NCI-H2171 (cell line): Measurements from ENCODE around the gene MNAT1.

ENCODE experiments used
- DNase-seq: peaks from one replicate; lab custom pipeline; 2025; lab: John Stamatoyannopoulos, UW

The MNAT1 gene

DNA sequence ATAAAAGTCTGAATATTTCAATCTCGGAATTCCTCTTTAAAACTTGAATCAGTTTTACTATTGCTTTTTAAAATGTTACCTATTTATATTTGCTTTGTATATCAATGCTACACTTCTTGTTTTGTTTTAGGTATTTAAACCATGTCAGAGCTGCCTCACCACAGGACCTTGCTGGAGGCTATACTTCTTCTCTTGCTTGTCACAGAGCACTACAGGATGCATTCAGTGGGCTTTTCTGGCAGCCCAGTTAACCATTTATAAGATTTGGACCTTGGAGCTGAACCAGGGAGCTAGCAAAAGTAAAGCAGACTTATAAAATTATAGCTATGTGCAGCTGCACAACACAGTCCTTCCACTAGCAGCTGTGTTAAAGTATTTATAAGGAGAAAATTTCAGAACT, 233.5 kb downstream of the MNAT1 start:
- no peak for DNase-seq

DNA sequence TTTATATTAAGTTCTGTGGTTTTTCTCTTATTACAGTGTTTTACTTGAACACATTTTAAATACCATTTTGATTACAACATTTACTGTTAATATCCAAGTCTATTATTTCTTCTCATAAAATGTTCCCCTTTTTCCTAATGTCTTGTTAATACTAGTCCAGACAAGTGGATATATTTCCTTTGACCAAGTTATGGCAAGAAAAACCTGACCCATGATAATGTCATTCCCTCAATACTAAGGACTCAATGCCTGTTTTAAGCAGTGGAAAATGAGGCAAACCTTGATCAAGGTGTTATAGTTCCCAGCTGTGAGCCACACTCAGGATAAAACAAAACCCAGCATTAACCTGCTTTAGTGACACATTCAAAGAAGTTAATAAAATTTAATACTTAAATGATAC, 234.1 kb downstream of the MNAT1 start:
- no peak for DNase-seq

DNA sequence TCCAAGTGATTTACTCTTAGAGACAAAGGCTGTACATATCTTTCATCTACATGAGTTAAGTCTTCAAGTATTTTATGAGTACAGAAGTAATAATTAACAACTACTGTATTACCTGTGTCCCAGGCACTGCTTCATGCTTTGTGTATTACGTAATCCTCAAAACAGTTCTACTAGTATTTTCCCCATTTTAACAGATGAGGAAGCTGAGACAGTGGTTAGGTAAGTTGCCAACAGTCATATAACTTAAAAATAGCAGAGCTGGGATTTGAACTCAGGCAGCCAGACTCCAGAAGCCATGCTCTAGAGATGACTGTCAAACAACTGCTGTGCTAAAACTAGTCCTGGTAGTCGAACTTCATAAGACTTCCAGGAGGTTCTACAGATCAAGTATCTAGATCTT, 235.6 kb downstream of the MNAT1 start:
- DNase-seq, result no peak

DNA sequence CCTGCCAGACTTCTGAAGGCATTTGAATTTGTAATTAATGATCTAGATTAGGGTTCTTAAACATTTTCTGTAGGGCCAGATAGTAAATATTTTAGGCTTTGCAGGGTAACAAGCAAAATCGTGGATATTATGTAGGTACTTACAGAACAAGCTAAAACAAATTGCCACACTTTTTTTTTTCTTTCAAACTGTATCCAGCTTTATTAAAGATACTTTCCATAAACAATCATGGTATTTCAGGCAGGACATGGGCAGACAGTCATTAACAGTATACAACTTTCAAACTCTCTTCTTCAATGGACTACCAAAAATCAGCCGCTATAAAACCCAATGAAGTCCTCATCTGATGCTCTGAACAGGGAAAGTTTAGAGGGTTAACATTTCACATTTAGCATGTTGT, 236.7 kb downstream of the MNAT1 start:
- DNase-seq, result no peak

DNA sequence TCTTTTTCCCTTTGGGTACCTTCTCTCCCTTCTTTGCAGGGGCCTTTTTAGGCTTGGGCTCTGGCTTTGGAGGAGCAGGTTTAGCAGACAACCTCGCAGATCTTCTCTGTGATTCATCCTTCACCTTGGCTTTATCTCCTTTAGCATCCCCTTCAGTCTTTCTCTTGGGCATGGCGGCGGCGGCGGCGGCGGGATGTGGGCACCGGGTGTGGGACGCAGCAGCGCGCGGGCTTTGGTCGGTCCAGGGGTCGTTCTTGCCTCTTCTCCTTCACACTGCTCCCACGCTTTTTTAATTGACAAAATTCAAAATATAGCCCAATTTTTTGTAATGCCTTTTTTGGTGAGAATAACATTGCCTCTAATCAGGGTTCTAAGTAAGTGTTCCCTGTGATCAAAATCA, 237.7 kb downstream of the MNAT1 start:
- no peak for DNase-seq

DNA sequence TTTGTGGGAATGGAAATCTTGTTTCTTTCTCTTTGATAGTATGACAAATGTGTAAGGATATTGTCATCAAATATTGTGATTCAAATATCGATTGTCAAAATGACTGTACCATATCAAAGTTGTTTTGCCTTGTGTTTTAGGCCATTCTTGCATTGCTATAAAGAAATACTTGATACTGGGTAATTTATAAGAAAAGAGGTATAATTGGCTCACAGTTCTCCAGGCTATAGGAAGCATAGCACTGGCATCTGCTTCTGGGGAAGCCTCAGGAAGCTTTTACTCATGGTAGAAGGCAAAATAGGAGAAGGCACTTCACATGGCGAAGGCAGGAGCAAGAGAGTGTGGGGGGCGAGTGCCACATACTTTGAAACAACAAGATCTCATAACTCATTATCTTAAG, 238.5 kb downstream of the MNAT1 start:
- no peak for DNase-seq

DNA sequence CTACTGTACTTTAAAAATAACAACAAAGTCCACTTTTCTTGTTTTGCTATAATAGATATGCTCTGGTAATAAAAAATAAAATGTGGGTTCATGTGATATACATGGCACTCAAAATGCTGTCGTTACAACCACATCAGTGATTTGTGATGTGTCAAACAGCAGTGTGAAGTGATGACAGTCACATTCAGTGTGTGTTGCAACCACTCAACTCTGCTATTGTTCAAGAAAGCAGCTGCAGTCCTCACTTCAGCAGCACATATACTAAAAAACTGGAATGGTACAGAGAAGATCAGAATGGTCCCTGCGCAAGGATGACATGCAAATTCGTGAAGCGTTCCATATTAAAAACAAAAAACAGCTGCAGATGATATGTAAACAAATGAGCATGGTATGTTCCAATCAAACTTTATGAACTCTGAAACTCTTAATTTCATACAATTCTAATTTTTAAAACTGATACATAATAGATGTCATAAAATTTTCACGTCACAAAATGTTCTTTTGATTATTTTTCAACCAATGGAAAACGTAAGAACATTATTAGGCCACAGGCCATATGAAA, 239.6 kb downstream of the MNAT1 start:
- no peak for DNase-seq

DNA sequence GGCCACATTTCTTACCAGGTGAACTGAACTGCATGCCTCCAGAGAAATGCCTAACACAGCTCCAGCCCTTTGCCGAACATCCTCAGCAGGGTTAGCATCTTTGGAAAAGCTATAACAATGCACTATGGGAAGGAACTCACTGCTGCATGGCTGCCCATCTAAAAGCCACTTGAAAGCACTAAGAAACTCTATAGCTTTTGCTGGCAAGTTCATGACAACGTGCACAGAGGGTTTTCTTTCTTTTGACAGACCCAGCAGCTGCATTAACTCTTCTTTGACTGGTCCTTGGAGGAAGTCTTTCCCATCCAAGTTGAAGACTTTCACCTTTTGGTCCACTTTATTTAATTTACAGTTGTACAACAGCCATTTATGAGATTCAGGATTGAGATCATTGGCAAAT, 241.0 kb downstream of the MNAT1 start:
- no peak for DNase-seq

DNA sequence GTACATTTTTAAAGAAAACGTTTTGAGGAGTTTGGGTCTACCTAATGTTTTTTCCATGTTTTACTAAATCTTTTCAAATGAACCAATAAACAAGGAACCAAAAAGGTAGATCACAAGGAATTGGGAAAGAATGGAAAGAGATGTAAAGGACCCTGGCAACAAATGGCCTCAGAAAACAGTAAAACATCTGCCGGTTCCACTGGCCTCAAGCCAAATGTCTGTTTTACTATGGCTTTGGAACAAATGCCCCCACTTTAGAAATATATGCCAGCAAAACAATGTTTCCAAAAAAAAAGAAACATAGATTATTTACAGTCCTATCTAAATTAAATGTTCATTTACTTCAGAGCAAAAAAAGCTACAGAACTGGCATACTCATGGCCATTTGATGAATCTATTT, 243.3 kb downstream of the MNAT1 start:
- DNase-seq, result no peak

DNA sequence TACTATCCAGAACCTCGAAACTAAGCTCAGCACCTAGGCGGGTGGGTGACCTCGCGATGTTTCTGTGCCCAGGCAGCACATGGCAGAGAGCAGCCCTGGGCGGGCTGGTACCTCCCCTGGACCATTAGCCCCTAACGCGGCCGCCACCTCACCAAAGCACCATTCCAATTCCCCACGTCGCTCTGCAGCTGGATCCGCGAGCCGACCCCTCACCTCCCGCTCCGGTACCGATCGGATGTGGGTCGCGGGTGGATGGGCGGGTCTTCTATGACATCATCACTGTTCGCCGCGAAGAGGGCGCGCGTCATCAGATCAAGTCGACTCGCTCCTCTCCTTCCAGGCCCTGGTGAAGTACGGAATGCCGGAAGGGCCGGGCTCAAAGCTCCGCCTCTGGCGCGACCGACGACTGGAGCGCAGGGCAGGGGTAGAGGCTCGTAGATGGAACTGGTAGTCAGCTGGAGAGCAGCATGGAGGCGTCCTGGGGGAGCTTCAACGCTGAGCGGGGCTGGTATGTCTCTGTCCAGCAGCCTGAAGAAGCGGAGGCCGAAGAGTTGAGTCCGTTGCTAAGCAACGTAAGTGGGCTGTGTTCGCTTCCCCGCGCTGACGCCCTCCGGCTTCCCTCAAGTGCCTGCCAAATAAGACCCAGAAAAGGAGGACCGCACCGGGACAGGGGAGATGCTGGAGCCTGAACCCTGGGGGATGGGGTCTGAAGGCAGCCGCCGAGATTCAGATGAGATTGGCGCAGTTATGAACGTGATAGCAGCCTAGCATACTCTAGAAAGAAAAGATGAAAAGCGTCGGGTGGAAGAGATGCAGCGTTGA, 246.5 kb downstream of the MNAT1 start, which contains the start of the genes SLC38A6 and TRMT5:
Gene SLC38A6 (plus strand): TSS at position 435 of the 822 bp plus-strand sequence. CDS start 33 bp downstream, at position 468.
Gene TRMT5 (minus strand): TSS at position 269 of the 822 bp plus-strand sequence. CDS start 106 bp downstream, at position 163.
- DNase-seq, result peak; percentile 94

DNA sequence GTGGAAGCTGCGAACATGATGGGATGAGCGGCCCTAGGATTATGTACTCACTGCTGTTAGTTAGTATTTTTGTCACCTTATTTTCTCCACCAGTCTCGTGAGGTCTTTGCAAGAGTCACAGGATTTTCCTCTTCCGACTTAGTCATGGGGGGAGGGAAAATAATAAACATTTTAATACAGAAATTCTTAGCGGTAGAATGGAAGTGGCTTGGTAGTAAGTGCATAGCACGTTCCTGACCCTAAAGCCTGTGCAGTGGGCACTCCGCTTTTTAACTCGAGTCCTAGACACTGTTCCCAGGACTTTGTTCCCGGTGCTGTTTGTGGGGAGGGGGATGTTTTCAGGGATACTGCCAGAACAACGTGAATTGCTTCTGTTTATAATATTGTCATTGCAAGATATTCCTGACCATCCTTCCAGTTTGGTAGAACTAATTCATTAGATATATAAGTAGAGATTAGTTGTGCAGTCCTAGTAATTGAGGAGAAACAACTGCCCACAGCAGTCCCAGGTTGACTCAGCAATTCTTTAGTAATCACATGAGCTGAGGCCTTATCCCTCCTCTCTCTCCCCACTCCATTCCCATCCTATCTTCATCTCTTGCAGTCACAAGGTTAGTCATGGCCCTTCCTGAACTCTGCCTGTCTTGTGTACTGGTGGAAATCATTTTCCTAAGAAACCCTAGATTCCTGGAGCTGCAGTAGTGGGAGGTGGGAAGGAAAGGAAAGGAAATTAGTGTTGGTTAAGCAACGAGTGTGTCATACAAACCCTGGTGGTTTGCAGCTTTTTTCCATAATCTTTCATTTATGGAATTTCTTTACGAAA, 247.3 kb downstream of the MNAT1 start:
- DNase-seq, result no peak

DNA sequence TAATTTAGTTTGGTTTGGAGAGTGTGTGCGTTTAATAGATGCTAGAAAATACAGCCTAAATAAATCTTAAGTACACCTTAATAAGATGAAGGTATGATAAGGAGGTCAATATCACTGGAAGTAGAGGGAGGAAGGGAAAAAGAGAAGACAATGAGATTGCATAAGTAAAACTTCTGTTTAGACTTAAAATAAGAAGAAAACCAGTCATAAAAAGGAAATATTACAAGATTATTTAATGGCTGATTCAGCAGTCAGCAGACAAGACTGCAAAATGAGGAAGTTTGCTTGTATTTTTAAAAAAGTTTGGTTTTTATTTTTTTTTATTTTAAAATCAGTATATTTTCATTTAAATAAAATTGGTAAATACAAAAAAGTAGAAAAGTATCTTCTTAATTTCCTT, 249.6 kb downstream of the MNAT1 start:
- DNase-seq, result no peak

DNA sequence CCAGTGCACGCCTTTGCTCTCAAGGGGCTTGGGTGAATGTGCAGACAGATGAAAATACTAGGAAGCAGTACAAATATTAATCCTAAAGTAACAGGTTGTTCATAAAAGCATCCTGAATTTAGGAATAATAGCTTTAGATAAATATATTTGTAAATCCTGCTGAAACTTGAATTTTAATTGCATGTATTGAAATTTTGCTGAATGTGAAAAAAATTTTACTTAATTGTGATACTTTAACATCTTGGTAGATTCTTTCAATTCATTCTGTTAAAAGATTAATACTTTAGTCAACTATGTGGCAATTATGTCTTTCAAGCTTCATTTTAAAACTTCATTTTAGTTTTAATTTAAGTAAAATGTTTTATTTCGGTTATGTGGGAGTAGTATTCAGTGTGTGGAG, 251.9 kb downstream of the MNAT1 start:
- DNase-seq, result no peak

DNA sequence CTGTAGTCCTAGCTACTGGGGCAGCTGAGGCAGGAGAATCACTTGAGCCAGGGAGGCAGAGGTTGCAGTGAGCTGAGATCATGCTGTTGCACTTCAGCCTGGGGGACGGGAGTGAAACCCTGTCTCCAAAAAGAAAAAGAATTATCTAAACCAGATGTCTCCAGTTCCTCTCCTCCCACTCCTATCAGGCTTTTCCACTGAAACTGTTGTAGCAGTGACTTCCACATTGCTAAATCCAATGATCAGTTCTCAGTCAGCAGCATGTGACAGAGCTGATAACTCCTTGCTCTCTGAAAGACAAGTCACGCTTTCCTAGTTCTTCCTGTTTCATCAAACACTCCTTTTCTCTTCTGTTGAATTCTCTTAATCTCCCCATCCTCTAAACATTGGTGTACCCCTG, 255.0 kb downstream of the MNAT1 start:
- DNase-seq, result no peak

DNA sequence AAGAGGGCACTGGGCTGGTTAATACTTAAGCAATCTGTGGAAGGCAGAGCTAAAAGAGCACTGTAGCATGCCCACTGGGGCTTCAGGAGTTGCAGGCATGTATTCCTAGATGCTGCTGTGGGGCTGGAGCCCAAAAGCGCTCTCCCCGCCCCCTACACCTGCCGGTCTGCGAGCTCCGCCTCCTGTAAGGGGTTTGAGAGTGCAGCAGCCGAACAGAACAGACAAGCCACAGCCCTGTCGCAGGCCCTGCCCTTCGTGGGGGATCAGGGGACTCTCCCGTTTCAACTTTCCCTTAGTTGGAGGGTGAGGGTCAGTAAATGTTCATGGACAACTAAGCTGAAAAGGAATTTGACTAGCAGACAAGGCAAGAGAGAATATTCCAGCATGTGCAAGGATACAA, 264.1 kb downstream of the MNAT1 start:
- DNase-seq, result no peak

DNA sequence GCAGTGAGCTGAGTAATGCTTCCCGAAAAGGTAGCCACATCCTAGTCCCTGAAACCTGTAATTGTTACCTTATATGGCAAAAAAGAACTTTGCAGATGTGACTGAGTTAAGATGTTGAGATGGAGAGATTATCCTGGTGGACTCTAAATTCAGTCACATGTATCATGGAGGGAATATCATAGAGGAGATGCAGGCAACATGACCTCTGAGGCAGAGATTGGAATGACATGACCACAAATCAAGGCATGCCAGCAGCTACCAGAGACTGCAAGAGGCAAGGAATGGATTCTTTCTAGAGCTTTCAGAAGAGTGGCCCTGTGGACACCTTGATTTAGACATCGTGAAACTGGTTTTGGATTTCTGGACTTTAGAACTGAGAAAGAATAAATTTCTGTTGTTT, 265.0 kb downstream of the MNAT1 start:
- no peak for DNase-seq

DNA sequence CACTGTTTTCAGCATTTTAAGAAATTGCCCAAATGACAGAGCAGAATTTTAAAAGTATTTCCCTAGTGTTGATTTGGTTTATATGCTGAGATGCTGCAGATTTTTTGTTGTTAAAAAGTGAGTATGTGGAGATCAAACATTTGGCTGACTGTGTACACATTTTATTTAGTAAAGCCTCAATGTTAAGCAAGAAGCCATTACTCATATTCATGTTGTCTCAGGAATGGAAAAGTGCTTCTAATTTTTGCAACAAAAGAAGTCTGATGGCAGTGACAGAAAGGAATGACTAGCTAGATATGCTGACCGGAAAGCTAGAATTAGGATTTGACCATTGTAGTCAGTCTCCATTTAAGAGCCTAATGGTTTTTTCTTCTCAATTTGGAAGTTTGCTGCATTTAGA, 269.0 kb downstream of the MNAT1 start:
- DNase-seq, result no peak

DNA sequence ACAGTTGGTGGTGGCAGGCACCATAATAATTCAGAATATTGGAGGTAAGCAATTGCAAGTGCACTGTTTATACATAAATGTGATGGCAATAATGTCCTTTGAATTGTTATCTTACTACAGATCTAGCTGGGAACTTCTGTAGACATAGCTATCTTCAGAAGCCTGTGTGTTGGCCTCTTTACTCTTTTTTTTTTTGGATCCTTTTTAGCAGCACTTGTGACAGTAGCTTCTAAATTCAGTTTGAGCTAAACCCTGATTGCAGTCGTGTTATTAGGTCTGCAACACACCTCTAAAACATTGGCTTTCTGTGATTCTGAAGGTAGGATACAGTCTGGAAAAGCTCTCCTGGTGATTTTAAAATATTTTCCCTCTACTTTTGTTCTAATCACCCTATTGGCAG, 285.0 kb downstream of the MNAT1 start:
- DNase-seq, result no peak
